ENCODE results near the gene CDCA4. TPM values are rescaled to one million over a fixed set of nuclear protein-coding genes. Genes with fewer than 3 reads are reported as not detected.
"Not testable (repeated sequence)": the region's sequence is repeated elsewhere in the genome, so short reads cannot be mapped to it uniquely, and the experiment has no call there.

Gene CDCA4
- total RNA-seq, 1 experiment from 2014 or later = 32.4 TPM

- Mint-ChIP-seq H3K4me1 (ENCODE audit: low read depth, unreplicated experiment) (peaks cover 9% of the 10 kb centered on the region), H3K4me3 (ENCODE audit: low read depth, unreplicated experiment) (no peak overlapping the region), H3K9me3 (ENCODE audit: low read depth, unreplicated experiment) (peaks cover 2% of the 10 kb centered on the region), H3K27ac (ENCODE audit: unreplicated experiment) (no peak overlapping the region), H3K36me3 (ENCODE audit: insufficient read depth, unreplicated experiment) (peaks cover 36% of the 10 kb centered on the region), H3K27me3 (ENCODE audit: unreplicated experiment) (no peaks in the 10 kb centered on the region)
- TF ChIP-seq, protein P1, sequence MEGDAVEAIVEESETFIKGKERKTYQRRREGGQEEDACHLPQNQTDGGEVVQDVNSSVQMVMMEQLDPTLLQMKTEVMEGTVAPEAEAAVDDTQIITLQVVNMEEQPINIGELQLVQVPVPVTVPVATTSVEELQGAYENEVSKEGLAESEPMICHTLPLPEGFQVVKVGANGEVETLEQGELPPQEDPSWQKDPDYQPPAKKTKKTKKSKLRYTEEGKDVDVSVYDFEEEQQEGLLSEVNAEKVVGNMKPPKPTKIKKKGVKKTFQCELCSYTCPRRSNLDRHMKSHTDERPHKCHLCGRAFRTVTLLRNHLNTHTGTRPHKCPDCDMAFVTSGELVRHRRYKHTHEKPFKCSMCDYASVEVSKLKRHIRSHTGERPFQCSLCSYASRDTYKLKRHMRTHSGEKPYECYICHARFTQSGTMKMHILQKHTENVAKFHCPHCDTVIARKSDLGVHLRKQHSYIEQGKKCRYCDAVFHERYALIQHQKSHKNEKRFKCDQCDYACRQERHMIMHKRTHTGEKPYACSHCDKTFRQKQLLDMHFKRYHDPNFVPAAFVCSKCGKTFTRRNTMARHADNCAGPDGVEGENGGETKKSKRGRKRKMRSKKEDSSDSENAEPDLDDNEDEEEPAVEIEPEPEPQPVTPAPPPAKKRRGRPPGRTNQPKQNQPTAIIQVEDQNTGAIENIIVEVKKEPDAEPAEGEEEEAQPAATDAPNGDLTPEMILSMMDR (IDR thresholded peaks at IDR 0.05; ENCODE audit: unreplicated experiment) = no peak
- CTCF ChIA-PET = interaction anchor here (1.7 kb wide), 1 partner anchor 11 kb away, joined by 5 read pairs; no protein-coding TSS in a partner anchor
- BruUV-seq (replicated peaks) = no TSS peak
- intact Hi-C loops (cut with micrococcal nuclease; ENCODE audit: unreplicated experiment) = no loop called here
- no peak for DNase-seq
These were observed 10.0 kb upstream of the CDCA4 start for GRCh38 chr14:105030836-105031396.

GRCh38 chr14:105030194-105030593 lies 9.3 kb upstream of the CDCA4 start:
- BruUV-seq (replicated peaks) = no TSS peak
- Mint-ChIP-seq H3K4me3 (ENCODE audit: low read depth, unreplicated experiment) (no peak overlapping the region), H3K27me3 (ENCODE audit: unreplicated experiment) (no peaks in the 10 kb centered on the region), H3K4me1 (ENCODE audit: low read depth, unreplicated experiment) (peaks cover 9% of the 10 kb centered on the region), H3K9me3 (ENCODE audit: low read depth, unreplicated experiment) (peaks cover 2% of the 10 kb centered on the region), H3K36me3 (ENCODE audit: insufficient read depth, unreplicated experiment) (peaks cover 31% of the 10 kb centered on the region), H3K27ac (ENCODE audit: unreplicated experiment) (no peak overlapping the region)
- CTCF ChIA-PET = no interaction called here
- no peak for DNase-seq
- intact Hi-C loops (cut with micrococcal nuclease; ENCODE audit: unreplicated experiment) = no loop called here
- TF ChIP-seq, protein P1 (IDR thresholded peaks at IDR 0.05; ENCODE audit: unreplicated experiment) = no peak

GRCh38 chr14:105029402-105029801 lies 8.5 kb upstream of the CDCA4 start:
- intact Hi-C loops (cut with micrococcal nuclease; ENCODE audit: unreplicated experiment) = no loop called here
- Mint-ChIP-seq H3K27me3 (ENCODE audit: unreplicated experiment) (no peaks in the 10 kb centered on the region), H3K36me3 (ENCODE audit: insufficient read depth, unreplicated experiment) (peaks cover 23% of the 10 kb centered on the region)

GRCh38 chr14:105028251-105028927 lies 7.5 kb upstream of the CDCA4 start:
- no TSS peak for BruUV-seq (replicated peaks)
- CTCF ChIA-PET = no interaction called here
- DNase-seq = no peak

More at GRCh38 chr14:105029402-105029801, 8.5 kb upstream of the CDCA4 start:
- no peak for DNase-seq
- peaks cover 9% of the 10 kb centered on the region for H3K4me1 Mint-ChIP-seq (ENCODE audit: low read depth, unreplicated experiment)
- CTCF ChIA-PET = no interaction called here
- TF ChIP-seq, protein P1 (IDR thresholded peaks at IDR 0.05; ENCODE audit: unreplicated experiment) = no peak
- no peak overlapping the region for H3K27ac Mint-ChIP-seq (ENCODE audit: unreplicated experiment)
- no peak overlapping the region for H3K4me3 Mint-ChIP-seq (ENCODE audit: low read depth, unreplicated experiment)
- BruUV-seq (replicated peaks) = no TSS peak
- H3K9me3 Mint-ChIP-seq (ENCODE audit: low read depth, unreplicated experiment) = peaks cover 2% of the 10 kb centered on the region

DNA sequence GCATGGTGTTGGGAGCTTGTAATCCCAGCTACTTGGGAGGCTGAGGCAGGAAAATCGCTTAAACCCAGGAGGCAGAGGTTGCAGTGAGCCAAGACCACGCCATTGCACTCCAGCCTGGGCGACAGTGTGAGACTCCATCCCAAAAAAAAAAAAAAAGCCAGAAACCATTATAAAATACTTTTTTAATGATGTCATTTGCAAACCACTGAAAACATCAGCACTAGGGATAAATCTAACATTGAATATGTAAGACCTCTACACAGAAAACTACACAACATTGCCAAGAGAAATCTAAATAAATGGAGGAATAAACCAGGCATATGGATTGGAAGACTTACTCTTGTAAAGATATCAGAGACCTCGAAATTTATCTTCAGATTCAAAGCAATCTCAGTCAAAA lies 6.8 kb upstream of the CDCA4 start:
- BruUV-seq (replicated peaks); CTCF ChIA-PET; H3K36me3 Mint-ChIP-seq (ENCODE audit: insufficient read depth, unreplicated experiment); H3K9me3 Mint-ChIP-seq (ENCODE audit: low read depth, unreplicated experiment); DNase-seq; intact Hi-C loops (cut with micrococcal nuclease; ENCODE audit: unreplicated experiment); H3K27ac Mint-ChIP-seq (ENCODE audit: unreplicated experiment); H3K4me3 Mint-ChIP-seq (ENCODE audit: low read depth, unreplicated experiment); H3K27me3 Mint-ChIP-seq (ENCODE audit: unreplicated experiment): not testable (repeated sequence)
- peaks cover 22% of the 10 kb centered on the region for H3K4me1 Mint-ChIP-seq (ENCODE audit: low read depth, unreplicated experiment)

More at GRCh38 chr14:105028251-105028927, 7.5 kb upstream of the CDCA4 start:
- H3K36me3 Mint-ChIP-seq (ENCODE audit: insufficient read depth, unreplicated experiment) = peaks cover 13% of the 10 kb centered on the region
- intact Hi-C loops (cut with micrococcal nuclease; ENCODE audit: unreplicated experiment) = no loop called here
- H3K4me1 Mint-ChIP-seq (ENCODE audit: low read depth, unreplicated experiment) = peaks cover 15% of the 10 kb centered on the region
- H3K27me3 Mint-ChIP-seq (ENCODE audit: unreplicated experiment) = no peaks in the 10 kb centered on the region
- peaks cover 2% of the 10 kb centered on the region for H3K9me3 Mint-ChIP-seq (ENCODE audit: low read depth, unreplicated experiment)
- TF ChIP-seq, protein P1 (IDR thresholded peaks at IDR 0.05; ENCODE audit: unreplicated experiment) = no peak
- H3K27ac Mint-ChIP-seq (ENCODE audit: unreplicated experiment) = no peak overlapping the region
- H3K4me3 Mint-ChIP-seq (ENCODE audit: low read depth, unreplicated experiment) = no peak overlapping the region
